ENCODE measurements around the gene TTC9.

The TTC9 gene

DNA sequence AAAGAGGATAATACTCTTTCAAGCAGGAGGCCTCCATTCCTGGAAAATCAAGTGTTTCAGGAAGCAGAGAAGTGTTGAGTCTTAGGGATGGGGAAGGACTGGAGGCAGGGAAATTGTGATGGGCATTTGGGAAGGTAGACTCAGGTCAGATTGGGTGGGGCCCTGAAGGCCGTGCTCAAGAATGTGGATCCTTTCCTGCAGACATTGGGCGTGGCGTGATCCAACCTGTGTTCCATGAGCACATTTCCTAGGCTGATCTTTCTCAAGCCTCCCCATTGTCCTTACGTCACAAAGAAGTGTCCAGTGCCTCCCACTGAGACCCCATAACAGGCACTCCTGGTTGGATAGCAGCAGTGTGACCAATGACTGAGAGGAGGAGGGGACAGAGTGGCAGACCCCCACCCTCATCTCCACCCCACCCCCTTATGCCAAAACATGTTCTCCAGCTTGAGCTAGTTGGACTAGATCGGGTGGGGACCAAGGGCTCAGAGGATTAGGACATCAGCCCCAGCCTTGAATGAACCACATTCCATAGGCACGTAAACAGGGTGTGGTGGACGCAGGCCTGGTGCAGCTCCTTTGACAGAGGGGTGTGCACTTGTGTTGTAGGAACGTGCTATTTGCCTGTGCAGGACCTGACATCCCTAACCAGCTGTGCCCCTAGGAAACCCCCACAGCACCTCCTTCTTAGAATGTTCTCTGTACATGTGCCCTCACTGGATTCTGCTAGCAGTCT, 76.8 kb downstream of the TTC9 start:
- no peak for DNase-seq

DNA sequence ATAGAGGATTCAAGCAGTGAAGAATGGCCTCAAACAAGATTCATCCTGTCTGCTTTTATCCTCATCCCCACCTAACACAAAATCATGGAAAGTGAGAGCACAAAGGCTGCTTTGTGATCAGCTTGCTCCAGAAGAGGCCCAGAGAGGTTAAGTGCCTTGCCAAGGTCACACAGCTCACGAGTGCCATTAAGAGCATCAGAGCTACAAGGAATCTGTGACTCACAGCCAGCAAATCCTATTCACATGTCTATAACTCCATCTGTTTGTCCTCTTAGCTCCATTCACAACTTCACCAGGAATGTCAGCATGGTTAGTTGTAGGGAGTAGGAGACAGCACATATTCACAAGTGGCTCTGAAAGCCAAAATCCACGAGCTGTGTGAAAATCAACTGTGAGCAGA, 79.8 kb downstream of the TTC9 start:
- DNase-seq: no peak

DNA sequence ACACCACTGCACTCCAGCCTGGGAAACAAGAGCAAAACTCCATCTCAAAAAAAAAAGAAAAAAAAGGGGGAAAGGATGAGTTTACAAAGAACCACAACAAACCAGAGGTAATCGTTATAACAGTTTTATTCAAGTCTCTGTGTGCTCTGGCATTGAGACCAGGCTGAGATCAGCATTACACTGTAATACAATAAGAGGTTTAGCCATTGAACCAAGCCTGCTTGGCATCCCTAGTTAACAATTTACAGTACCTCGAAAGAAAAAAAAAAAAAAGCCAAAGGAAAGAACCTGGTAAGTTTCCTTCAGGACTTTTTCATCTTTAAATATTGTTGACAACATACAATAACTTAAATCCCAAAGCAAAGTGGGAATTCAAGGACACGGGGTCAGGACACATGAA, 80.7 kb downstream of the TTC9 start:
- no peak for DNase-seq

DNA sequence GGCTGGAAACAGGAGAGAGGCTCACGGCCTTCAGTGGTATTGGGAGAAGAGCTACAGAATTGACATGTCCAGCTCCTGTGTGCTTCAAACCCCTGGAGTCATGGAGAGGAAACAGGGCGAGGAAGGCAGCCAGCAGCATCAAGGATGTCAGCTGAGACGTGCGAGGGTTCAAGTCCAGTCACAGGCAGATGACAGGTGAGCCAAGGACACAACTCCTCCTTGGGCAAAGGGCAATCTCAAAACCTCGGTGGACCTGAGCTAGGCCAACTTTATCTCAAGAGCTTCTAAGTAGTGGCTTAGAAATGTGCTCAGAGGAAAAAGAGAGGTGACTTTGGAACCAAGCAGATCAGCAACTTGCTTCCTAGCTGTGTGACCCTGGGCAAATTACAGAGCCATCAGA, 81.6 kb downstream of the TTC9 start:
- no peak for DNase-seq

DNA sequence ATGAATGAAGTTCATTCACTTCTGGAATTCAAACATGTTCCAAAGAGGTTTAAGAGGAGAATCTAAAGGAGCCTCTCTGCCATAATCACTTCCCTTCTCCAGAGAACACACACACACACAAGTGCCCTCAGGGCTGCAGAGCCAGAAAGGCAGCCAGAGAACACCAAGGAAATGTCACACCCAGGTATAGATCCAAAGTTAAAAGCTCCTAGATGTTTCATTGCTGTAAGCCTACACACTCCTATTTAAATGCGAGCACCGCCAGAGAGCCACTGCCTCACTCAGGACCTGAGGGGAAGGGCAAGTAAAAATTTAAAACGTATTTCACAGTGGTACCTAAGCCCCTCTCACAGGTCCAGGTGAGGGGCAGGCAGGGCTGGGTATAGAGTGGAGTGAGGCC, 82.4 kb downstream of the TTC9 start:
- no peak for DNase-seq

DNA sequence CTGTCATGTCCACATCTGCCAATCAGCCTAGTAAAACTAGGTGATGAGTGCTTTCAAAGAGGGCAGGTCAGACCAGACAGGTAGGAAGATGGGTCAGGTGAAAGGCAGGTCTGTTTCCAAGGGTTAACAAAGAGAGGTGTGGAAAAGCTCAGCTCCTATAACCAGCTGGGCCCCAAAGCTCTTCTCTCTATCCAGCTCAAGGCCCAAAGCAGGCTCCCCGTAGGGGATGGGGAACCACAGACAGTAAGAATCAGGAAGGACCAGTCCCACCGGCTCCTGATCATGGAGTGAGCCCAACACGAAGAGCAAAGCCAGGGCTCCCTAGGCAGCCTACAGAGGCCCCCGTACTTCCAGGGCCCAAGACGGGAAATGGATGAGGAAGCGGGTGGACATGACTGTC, 83.2 kb downstream of the TTC9 start:
- no peak for DNase-seq

Measured in CD4-positive, alpha-beta T cell treated with Interleukin-12 subunit alpha and Interleukin-12 subunit beta, for 1 hour (primary cell).